ENCODE results near the gene HIF1A.
A peak's percentile ranks its signal among the peaks of the same experiment; 100 is the strongest.
"Not testable (repeated sequence)": the region's sequence is repeated elsewhere in the genome, so short reads cannot be mapped to it uniquely, and the experiment has no call there.

Gene HIF1A

GRCh38 chr14:61710853-61711817, 15.8 kb downstream of the HIF1A start:
- no peak for DNase-seq

GRCh38 chr14:61712137-61712536, 16.8 kb downstream of the HIF1A start:
- DNase-seq, result no peak

GRCh38 chr14:61713724-61714437, 18.6 kb downstream of the HIF1A start:
- DNase-seq, result no peak

GRCh38 chr14:61716956-61717355, 21.6 kb downstream of the HIF1A start:
- no peak for DNase-seq

GRCh38 chr14:61718039-61718438, 22.7 kb downstream of the HIF1A start:
- no peak for DNase-seq

GRCh38 chr14:61719344-61720293, 24.3 kb downstream of the HIF1A start:
- DNase-seq, result peak; percentile 43

GRCh38 chr14:61720294-61720661, 25.0 kb downstream of the HIF1A start:
- DNase-seq, result no peak

- no peak for DNase-seq
These were observed 25.4 kb downstream of the HIF1A start for GRCh38 chr14:61720741-61721140.

- no peak for DNase-seq
These were observed 28.8 kb downstream of the HIF1A start for GRCh38 chr14:61724133-61724532.

- DNase-seq, result no peak
These were observed 31.7 kb downstream of the HIF1A start for GRCh38 chr14:61726778-61727658.

- peak; percentile 56 for DNase-seq
These were observed 35.6 kb downstream of the HIF1A start for GRCh38 chr14:61730756-61731373.

GRCh38 chr14:61733972-61734371, 38.7 kb downstream of the HIF1A start:
- DNase-seq, result no peak

- no peak for DNase-seq
These were observed 41.4 kb downstream of the HIF1A start for GRCh38 chr14:61736751-61737150.

- no peak for DNase-seq
These were observed 42.6 kb downstream of the HIF1A start for GRCh38 chr14:61737915-61738314.

GRCh38 chr14:61739133-61739532, 43.8 kb downstream of the HIF1A start:
- DNase-seq, result no peak

GRCh38 chr14:61742371-61742770, 47.1 kb downstream of the HIF1A start:
- DNase-seq, result no peak

GRCh38 chr14:61744238-61744637, 48.9 kb downstream of the HIF1A start:
- no peak for DNase-seq

GRCh38 chr14:61746346-61746745, 51.0 kb downstream of the HIF1A start:
- not testable (repeated sequence) for DNase-seq

- no peak for DNase-seq
These were observed 51.6 kb downstream of the HIF1A start for GRCh38 chr14:61746881-61747280.

- no peak for DNase-seq
These were observed 52.0 kb downstream of the HIF1A start for GRCh38 chr14:61747342-61747741.

- no peak for DNase-seq
These were observed 54.0 kb downstream of the HIF1A start for GRCh38 chr14:61749264-61749663.
